ENCODE results near the gene C1orf94.

The C1orf94 gene

GRCh38 chr1:34263406-34263805 lies 86.7 kb downstream of the C1orf94 start:
- DNase-seq = no peak

- no peak for DNase-seq
Measured at GRCh38 chr1:34265396-34265795, 88.7 kb downstream of the C1orf94 start.

- DNase-seq = no peak
Measured at GRCh38 chr1:34266127-34266951, 89.6 kb downstream of the C1orf94 start.

GRCh38 chr1:34267326-34267725 lies 90.6 kb downstream of the C1orf94 start:
- no peak for DNase-seq

- no peak for DNase-seq
Measured at GRCh38 chr1:34268311-34268954, 91.7 kb downstream of the C1orf94 start.

Measured in T-helper 1 cell (primary cell).